Spleen (tissue), 3 donors: Measurements from ENCODE around the gene POU2F1.

Experiments used
- POLR2A ChIP-seq, 3 donors: fragments of 450-650 bp; IDR thresholded peaks; one replicate each; pipeline ENCODE4 v1.5.1; 2017; ENCODE audit warnings: antibody characterized with exemption in 3 of 3, mild to moderate bottlenecking in 1 of 3
- POLR2AphosphoS5 ChIP-seq, 3 donors: sonication (generic); formaldehyde crosslinking; IDR thresholded peaks; one replicate each; pipeline ENCODE4 v1.5.1; 2017; ENCODE audit warnings: antibody characterized with exemption in 3 of 3

GRCh38 chr1:167456926-167457325 lies 236.2 kb downstream of the POU2F1 start:
- TF ChIP-seq POLR2AphosphoS5 (IDR thresholded peaks at IDR 0.05): no peak
- TF ChIP-seq POLR2A (IDR thresholded peaks at IDR 0.05): no peak
